ENCODE data around the gene PAQR5.
"Not testable (repeated sequence)": the region's sequence is repeated elsewhere in the genome, so short reads cannot be mapped to it uniquely, and the experiment has no call there.

PAQR5 gene

DNA sequence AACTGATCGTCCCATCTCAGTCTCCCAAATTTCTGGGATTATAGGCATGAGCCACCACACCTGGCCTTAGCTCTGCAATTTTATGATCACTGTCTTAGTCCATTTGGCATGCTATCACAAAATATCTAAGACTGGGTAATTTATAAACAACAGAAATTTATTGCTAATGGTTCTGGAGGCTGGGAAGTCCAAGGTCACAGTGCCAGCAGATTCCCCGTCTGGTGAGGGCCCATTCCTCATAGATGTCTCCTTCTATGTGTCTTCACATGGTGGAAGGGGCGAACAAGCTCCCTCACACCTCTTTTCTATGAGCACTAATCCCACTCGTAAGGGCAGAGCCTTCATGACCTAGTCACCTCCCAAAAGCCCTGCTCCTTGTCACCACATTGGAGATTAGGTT is 60.1 kb downstream of the PAQR5 start:
- no peak for DNase-seq

DNA sequence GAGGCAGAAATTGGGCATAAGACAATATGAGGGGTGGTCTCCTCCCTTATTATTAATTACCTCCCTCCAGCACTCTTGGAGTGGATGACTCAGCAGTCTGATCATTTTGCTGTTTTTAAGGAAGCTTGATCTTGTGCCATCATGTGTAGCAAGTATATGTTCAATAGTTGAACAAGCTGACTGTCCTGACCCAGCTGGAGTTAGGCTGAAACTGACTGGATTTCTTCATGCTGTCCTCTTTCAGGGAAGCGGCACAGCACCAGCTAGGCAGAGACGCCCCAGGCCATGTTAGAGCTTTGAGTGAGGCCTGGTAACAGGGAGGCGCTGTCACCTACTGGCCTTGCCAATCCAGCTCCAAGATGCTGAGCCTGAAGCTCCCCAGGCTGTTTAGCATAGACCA is 61.0 kb downstream of the PAQR5 start:
- no peak for DNase-seq

- no peak for DNase-seq
Measured at GRCh38 chr15:69360642-69361041, 61.9 kb downstream of the PAQR5 start.

DNA sequence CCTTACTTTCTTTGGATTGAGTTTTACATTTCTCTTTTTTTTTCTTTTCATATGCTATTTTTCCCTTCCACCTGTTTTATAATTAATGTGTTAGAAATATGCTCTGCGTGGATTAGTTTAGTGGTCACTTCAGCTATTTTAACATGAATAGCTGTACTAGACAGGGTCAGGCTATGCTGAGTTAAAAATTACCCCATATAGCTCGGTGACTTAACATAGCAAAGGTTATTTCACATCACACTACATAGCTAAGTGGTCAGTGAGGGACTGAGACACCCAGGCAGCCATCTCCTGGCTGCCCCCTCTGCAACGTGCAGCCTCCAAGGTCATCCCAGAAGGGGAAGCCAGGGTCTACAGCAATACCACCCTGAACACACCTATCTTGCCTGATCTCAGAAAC is 68.5 kb downstream of the PAQR5 start:
- DNase-seq = no peak

- no peak for DNase-seq
Measured at GRCh38 chr15:69369631-69370030, 70.9 kb downstream of the PAQR5 start.

- no peak for DNase-seq
Measured at GRCh38 chr15:69373406-69373805, 74.7 kb downstream of the PAQR5 start.

DNA sequence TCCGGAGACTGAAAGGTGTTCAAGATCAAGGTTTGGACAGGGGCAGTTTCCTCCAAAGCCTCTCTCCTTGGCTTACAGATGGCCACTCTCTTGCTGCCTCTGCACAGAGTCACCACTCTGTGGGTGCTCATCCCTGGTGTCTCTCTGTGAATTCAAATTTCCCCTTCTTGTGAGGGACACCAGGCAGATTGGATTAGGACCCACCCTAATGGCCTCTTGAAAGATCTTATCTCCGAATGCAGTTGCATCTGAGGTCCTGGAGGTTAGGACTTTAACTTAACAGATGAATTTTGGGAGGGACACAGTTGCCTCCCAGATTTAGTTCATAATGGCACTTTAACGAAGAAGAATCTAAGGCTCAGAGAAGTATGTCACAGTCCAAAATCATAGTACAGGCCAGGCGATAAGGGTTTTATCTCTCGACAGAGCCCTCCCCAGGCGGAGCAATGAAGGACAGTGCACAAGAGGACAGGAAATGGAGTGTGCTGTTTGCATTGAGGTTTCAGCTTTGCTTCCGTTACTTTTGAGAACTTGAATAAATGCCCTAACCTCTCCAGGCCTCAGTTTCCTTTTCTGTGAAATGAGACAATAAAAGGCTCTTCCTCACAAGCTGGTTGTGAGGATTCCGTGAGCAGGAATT is 76.6 kb downstream of the PAQR5 start:
- DNase-seq = no peak

DNA sequence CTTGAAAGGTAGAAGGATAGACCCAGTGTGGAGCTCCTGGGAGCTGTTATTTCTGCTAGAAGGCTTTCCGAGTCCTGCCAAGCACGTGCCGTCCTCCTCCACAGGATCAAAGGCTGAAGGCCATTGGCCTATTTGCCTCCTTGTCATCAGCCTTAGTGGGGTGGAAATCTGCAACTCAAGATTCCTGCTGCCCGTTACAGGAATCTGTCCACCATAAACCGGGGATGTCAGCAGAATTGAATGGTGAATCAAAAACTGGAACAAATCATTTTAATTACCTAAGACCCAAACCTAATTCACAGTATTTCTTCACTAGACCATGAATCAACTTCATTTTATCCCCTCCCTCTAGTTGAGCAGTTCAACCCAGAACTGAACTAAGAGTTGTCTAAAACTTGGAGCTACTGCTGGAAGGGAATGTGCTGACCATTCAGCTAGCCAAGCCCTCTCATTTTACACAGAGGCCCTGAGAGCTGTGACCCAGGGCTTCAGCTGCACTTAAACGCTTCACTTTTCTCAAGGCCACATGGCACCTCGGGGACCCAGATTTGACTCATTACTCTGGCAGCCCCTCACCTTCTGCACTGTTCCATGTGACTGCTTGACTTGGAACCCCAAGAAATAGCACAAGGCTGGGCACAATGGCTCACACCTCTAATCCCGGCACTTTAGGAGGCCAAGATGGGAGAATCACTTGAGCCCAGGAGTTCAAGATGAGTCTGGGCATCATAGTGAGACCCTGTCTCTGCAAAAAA is 78.7 kb downstream of the PAQR5 start:
- DNase-seq = no peak

DNA sequence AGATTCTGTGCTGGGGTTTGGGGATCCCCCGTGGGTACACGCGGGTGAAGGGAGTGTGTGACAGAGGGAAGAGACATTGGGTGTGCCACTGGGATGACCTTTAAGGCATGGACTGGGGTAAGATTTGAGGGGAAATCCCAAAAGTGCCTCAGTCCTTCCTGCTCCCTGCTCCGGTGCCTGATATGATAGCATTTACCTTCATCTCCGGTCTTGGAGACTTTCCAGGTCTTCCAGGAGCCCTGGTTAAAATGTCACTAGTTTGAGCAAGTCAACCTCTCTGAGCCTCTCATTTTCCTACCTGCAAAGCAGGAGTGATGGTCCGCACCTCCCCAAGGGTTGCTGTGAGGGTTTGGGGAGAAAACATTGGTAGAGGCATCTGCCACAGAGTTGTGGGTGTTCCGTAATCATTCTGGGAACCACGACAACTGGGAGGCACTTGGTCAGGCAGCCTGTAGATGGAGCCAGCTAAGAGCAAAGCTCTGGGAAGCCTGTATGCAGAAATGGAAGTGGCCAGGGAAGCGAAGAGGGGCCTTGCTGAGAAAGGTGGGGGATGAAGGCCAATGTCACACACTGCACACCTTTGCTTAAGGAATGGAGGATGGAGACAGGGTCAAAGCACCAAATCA is 81.5 kb downstream of the PAQR5 start:
- DNase-seq = no peak

GRCh38 chr15:69380726-69381105 is 82.0 kb downstream of the PAQR5 start:
- no peak for DNase-seq

DNA sequence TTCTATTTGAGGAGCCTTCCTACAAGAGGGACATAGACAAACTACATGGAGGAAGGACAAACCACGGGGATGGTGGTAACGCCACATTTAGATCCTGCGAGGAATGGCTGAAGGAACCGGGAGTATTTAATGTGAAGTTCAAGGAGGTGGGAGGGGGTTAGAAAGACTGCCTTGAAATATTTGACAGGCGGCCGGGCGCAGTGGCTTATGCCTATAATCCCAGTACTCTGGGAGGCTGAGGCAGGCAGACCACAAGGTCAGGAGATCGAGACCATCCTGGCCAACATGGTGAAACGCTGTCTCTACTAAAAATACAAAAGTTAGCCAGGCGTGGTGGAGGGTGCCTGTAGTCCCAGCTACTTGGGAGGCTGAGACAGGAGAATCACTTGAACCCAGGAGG is 83.5 kb downstream of the PAQR5 start:
- DNase-seq = not testable (repeated sequence)

GRCh38 chr15:69384066-69384465 is 85.4 kb downstream of the PAQR5 start:
- DNase-seq = not testable (repeated sequence)

DNA sequence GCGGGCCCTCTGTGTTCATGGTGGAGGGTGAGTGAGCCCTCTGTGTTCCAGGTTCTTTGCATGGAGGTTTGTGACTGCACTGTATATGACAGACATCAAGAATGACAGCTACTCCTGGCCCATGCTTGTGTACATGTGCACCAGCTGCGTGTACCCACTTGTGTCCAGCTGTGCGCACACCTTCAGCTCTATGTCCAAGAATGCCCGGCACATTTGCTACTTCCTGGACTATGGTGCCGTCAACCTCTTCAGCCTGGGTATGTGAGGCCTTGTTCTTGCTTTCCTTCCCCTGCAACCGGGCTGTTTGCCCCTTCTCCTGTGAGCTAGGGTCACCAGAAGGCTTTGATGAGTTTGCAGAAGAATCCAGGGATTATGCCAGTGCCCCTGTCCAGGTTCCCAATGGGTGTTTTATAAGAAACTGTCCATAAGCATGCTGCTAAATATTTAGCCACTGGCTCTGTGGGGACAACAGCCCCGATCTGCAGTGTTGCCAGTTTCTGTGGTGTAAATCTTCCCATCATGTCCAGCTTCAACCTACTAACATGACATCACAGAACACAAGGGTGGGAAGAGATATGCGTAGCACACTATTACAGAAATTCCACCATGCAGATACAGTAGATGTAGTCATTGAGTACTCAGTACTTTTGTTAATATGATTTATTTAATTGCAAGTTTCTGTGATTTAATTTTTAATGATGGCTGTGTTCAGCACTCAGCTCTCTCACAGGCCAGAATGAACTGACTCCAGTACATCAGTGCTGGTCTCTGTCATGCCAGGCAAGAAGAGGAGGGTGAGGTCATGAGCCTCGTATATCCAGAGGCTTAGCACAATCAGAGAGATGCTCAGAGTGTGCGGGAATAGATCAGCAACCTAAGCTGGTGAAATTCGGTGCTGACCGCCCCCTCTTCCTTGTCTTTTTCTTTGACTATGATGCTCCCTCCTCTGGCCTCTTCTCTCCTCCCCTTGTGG is 86.2 kb downstream of the PAQR5 start:
- no peak for DNase-seq

DNA sequence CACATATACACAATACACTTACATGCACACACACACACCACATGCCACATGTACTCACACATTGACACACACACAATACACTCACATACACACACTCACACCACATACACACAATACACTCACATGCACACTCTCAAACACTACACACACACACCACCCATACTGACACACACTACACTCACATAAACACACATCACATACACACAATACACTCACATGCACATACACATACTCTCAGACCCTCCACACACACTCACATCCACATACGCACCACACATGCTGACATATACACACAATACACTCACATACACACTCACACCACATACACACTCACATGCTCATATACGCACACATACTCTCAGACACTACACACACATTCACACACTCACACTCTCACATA is 87.1 kb downstream of the PAQR5 start:
- no peak for DNase-seq

- DNase-seq = no peak
Measured at GRCh38 chr15:69386284-69386683, 87.6 kb downstream of the PAQR5 start.

- DNase-seq = no peak
Measured at GRCh38 chr15:69388260-69388705, 89.6 kb downstream of the PAQR5 start.

GRCh38 chr15:69389426-69389825 is 90.7 kb downstream of the PAQR5 start:
- no peak for DNase-seq

- no peak for DNase-seq
Measured at GRCh38 chr15:69390575-69390974, 91.9 kb downstream of the PAQR5 start.

- DNase-seq = no peak
Measured at GRCh38 chr15:69391046-69391757, 92.5 kb downstream of the PAQR5 start.

- no peak for DNase-seq
Measured at GRCh38 chr15:69392352-69392751, 93.6 kb downstream of the PAQR5 start.

- DNase-seq = no peak
Measured at GRCh38 chr15:69393831-69394491, 95.2 kb downstream of the PAQR5 start.

Measured in NCI-H187 (cell line).